Esophagus muscularis mucosa (tissue), 4 donors: ENCODE results near the gene KRT5. TPM values are rescaled to one million over a fixed set of nuclear protein-coding genes. Genes with fewer than 3 reads are reported as not detected.

ENCODE experiments used
- DNase-seq: peaks from one replicate; pipeline ENCODE4 v3.0.0-alpha.2; 2017; ENCODE audit errors: extremely low spot score
- H3K27ac ChIP-seq, 4 donors: fragments of 200-600 bp; sonication (generic); replicated peaks in 1 of 4; 1 replicate in 3 of 4; 2 replicates in 1 of 4; pipeline ENCODE4 v1.5.1; 2016 to 2019; ENCODE audit warnings: mild to moderate bottlenecking in 1 of 4
- H3K27me3 ChIP-seq, 4 donors: fragments of 200-600 bp; sonication (generic); one replicate each; pipeline versions ENCODE4 v1.5.1 to v1.6.0; 2016 to 2019
- H3K36me3 ChIP-seq, 4 donors: fragments of 200-600 bp; sonication (generic); one replicate each; pipeline ENCODE4 v1.5.1; 2016 to 2019
- H3K4me1 ChIP-seq, 4 donors: fragments of 200-600 bp; sonication (generic); one replicate each; pipeline ENCODE4 v1.5.1; 2016 to 2019
- H3K4me3 ChIP-seq, 4 donors: fragments of 200-600 bp; sonication (generic); 1 replicate in 2 of 4; 2 replicates in 2 of 4; pipeline ENCODE4 v1.5.1; 2016 to 2019; ENCODE audit warnings: mild to moderate bottlenecking in 4 of 4, moderate library complexity in 1 of 4
- H3K9me3 ChIP-seq, 4 donors: fragments of 200-600 bp; sonication (generic); 1 replicate in 3 of 4; 2 replicates in 1 of 4; pipeline ENCODE4 v1.5.1; 2016 to 2019
- CTCF ChIP-seq, 3 experiments: fragments of 200-600 bp in 2 of 3; fragments of 450-650 bp in 1 of 3; sonication (generic) in 2 of 3; IDR thresholded peaks; one replicate each; pipeline ENCODE4 v1.5.1; 2017 to 2019; ENCODE audit warnings: antibody characterized with exemption in 3 of 3, mild to moderate bottlenecking in 2 of 3, moderate library complexity in 1 of 3
- EP300 ChIP-seq: sonication (generic); formaldehyde crosslinking; IDR thresholded peaks from one replicate; pipeline ENCODE4 v1.6.1; 2017; ENCODE audit warnings: antibody characterized with exemption
- POLR2A ChIP-seq: fragments of 450-650 bp; IDR thresholded peaks from one replicate; pipeline ENCODE4 v1.6.1; 2017; ENCODE audit warnings: antibody characterized with exemption, moderate library complexity, mild to moderate bottlenecking, low read depth
- POLR2AphosphoS5 ChIP-seq, 2 donors: sonication (generic); formaldehyde crosslinking; IDR thresholded peaks; one replicate each; pipeline ENCODE4 v1.6.1; 2017; ENCODE audit warnings: antibody characterized with exemption in 2 of 2
- WGBS: methylation state at CpG from one replicate; pipeline ENCODE4 v1.1.5; 2018; 5-methylcytosine and 5-hydroxymethylcytosine counted together
- intact Hi-C: fragments of 100-400 bp; cut with DNase I; formaldehyde crosslinking; loops from one replicate; pipeline ENCODE4 v1.15.1; 2023
- total RNA-seq, 4 donors: library from RNA; depleted of rRNA; stranded (reverse); fragments of >200 nt; gene quantifications; one replicate each; pipeline versions ENCODE4 v1.1.0 to v1.2.1, GENCODE V29; 2016

Gene KRT5
- total RNA-seq, 4 donors from 2014 or later: 0.46 to 1.2 TPM; not detected in 2

GRCh38 chr12:52524241-52524897 is 4.2 kb upstream of the KRT5 start:
- TF ChIP-seq POLR2A (no peak), EP300 (no peak), CTCF (IDR thresholded peaks at IDR 0.05) (no peak), POLR2AphosphoS5 (IDR thresholded peaks at IDR 0.05) (no peak)
- H3K4me3 ChIP-seq: no peak overlapping the region
- 50% methylated on average over 4 of the region's 6 CpGs for WGBS

GRCh38 chr12:52523824-52524223 is 3.6 kb upstream of the KRT5 start:
- H3K4me1 ChIP-seq: peaks cover 0 to 7% (median 0%) of the 10 kb centered on the region in 4 donors
- H3K4me3 ChIP-seq: no peak overlapping the region
- TF ChIP-seq POLR2AphosphoS5 (IDR thresholded peaks at IDR 0.05) (no peak), CTCF (IDR thresholded peaks at IDR 0.05) (no peak), EP300 (no peak), POLR2A (no peak)
- H3K36me3 ChIP-seq: no peaks in the 10 kb centered on the region
- no peak overlapping the region for H3K27ac ChIP-seq
- 75% methylated on average over 4 of the region's 4 CpGs for WGBS
- no peaks in the 10 kb centered on the region for H3K9me3 ChIP-seq
- H3K27me3 ChIP-seq: peaks cover 0 to 6% (median 0%) of the 10 kb centered on the region in 4 donors
- intact Hi-C loops: no loop called here
- DNase-seq: peak; percentile 66

More at GRCh38 chr12:52524241-52524897, 4.2 kb upstream of the KRT5 start:
- Histone ChIP-seq H3K4me1 (peaks cover 0 to 7% (median 0%) of the 10 kb centered on the region in 4 donors), H3K9me3 (no peaks in the 10 kb centered on the region), H3K27me3 (peaks cover 0 to 6% (median 0%) of the 10 kb centered on the region in 4 donors), H3K36me3 (no peaks in the 10 kb centered on the region), H3K27ac (no peak overlapping the region)
- peak; percentile 88 for DNase-seq
- intact Hi-C loops: no loop called here

- Histone ChIP-seq H3K4me1 (peaks cover 0 to 7% (median 0%) of the 10 kb centered on the region in 4 donors), H3K4me3 (no peak overlapping the region), H3K27ac (no peak overlapping the region), H3K9me3 (no peaks in the 10 kb centered on the region), H3K36me3 (no peaks in the 10 kb centered on the region), H3K27me3 (peaks cover 0 to 6% (median 0%) of the 10 kb centered on the region in 4 donors)
- DNase-seq: peak; percentile 82
- 80% methylated on average over 10 of the region's 10 CpGs for WGBS
- no peak for TF ChIP-seq CTCF (IDR thresholded peaks at IDR 0.05)
- no peak for TF ChIP-seq POLR2A
- no peak for TF ChIP-seq POLR2AphosphoS5 (IDR thresholded peaks at IDR 0.05)
- no peak for TF ChIP-seq EP300
- intact Hi-C loops: no loop called here
These were observed 2.3 kb upstream of the KRT5 start for GRCh38 chr12:52522346-52523011.

GRCh38 chr12:52521568-52522266 is 1.5 kb upstream of the KRT5 start:
- H3K36me3 ChIP-seq: no peaks in the 10 kb centered on the region
- no peak overlapping the region for H3K4me3 ChIP-seq
- intact Hi-C loops: no loop called here
- no peak for TF ChIP-seq POLR2AphosphoS5 (IDR thresholded peaks at IDR 0.05)
- no peak for TF ChIP-seq POLR2A
- no peak for TF ChIP-seq EP300
- no peak for TF ChIP-seq CTCF (IDR thresholded peaks at IDR 0.05)
- peak; percentile 89 for DNase-seq
- H3K4me1 ChIP-seq: peaks cover 0 to 7% (median 0%) of the 10 kb centered on the region in 4 donors
- 74% methylated on average over 10 of the region's 10 CpGs for WGBS
- H3K27me3 ChIP-seq: peaks cover 0 to 6% (median 0%) of the 10 kb centered on the region in 4 donors
- H3K27ac ChIP-seq: no peak overlapping the region
- H3K9me3 ChIP-seq: no peaks in the 10 kb centered on the region
